Measurements from ENCODE around the gene CNPY4. TPM values are rescaled to one million over a fixed set of nuclear protein-coding genes. Genes with fewer than 3 reads are reported as not detected.
"Not testable (repeated sequence)": the region's sequence is repeated elsewhere in the genome, so short reads cannot be mapped to it uniquely, and the experiment has no call there.

The CNPY4 gene
- total and polyA plus RNA-seq, 2 donors (not counting 3 experiments of a cell fraction or from before 2014, with no cell fraction given): 28.6 to 33.7 TPM

DNA sequence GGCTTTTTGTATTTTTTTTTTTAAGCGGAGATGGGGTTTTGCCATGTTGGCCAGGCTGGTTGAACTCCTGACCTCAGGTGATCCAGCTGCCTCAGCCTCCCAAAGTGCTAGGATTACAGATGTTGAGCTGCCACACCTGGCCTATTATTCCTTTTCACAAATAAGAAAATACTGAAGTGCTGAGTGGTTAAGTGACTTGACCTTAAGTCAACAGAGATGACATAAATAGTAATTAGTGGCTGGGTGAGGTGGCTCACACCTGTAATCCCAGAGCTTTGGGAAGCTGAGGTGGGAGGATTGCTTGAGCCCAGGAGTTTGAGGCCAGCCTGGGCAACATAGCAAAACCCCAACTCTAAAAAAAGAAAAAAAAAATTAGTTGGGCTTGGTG is 10.8 kb downstream of the CNPY4 start:
- intact Hi-C loops (cut with micrococcal nuclease); dilution Hi-C loops (cut with MboI; ENCODE audit: extremely low pct_ligation_motif_present, low sequenced_read_pairs); H3K4me2 ChIP-seq (ENCODE audit: insufficient read depth, low read length); H2AFZ ChIP-seq (ENCODE audit: low read depth, low read length); H3K79me2 ChIP-seq (ENCODE audit: control insufficient read depth, insufficient read depth, low read length); H3K4me3 ChIP-seq (replicated peaks in 1 of 3; ENCODE audit: insufficient read depth in 1 of 3, low read depth in 1 of 3, low read length in 3 of 3); POLR2A ChIA-PET; DNase-seq (ENCODE audit: low read depth, low spot score); H3K9me3 ChIP-seq (replicated peaks; ENCODE audit: control insufficient read depth, insufficient read depth, low read length); H3K27ac ChIP-seq (ENCODE audit: insufficient read depth, low read depth, low read length); BruUV-seq (replicated peaks); H3K36me3 ChIP-seq (ENCODE audit: control insufficient read depth in 2 of 2, extremely low read depth in 1 of 2, insufficient read depth in 2 of 2, low read length in 2 of 2); H3K27me3 ChIP-seq (ENCODE audit: control insufficient read depth in 2 of 2, insufficient read depth in 2 of 2, low read length in 2 of 2); H3K9ac ChIP-seq (replicated peaks; ENCODE audit: extremely low read depth, insufficient read depth, low read length); H3K9me1 ChIP-seq (replicated peaks; ENCODE audit: control insufficient read depth, extremely low read depth, insufficient read depth, low read length); FAIRE-seq; H4K20me1 ChIP-seq (replicated peaks; ENCODE audit: control insufficient read depth, extremely low read depth, insufficient read depth, low read length): not testable (repeated sequence)
- H3K4me1 ChIP-seq (ENCODE audit: control insufficient read depth, extremely low read depth, insufficient read depth, low read length): peaks cover 11% of the 10 kb centered on the region
- CTCF ChIA-PET: interaction anchor here (0.7 to 2.8 kb wide), 18 partner anchors 8 to 151 kb away, joined by 3 to 14 read pairs (median 5); partner anchors contain the start of genes AP4M1, GAL3ST4 and MCM7

DNA sequence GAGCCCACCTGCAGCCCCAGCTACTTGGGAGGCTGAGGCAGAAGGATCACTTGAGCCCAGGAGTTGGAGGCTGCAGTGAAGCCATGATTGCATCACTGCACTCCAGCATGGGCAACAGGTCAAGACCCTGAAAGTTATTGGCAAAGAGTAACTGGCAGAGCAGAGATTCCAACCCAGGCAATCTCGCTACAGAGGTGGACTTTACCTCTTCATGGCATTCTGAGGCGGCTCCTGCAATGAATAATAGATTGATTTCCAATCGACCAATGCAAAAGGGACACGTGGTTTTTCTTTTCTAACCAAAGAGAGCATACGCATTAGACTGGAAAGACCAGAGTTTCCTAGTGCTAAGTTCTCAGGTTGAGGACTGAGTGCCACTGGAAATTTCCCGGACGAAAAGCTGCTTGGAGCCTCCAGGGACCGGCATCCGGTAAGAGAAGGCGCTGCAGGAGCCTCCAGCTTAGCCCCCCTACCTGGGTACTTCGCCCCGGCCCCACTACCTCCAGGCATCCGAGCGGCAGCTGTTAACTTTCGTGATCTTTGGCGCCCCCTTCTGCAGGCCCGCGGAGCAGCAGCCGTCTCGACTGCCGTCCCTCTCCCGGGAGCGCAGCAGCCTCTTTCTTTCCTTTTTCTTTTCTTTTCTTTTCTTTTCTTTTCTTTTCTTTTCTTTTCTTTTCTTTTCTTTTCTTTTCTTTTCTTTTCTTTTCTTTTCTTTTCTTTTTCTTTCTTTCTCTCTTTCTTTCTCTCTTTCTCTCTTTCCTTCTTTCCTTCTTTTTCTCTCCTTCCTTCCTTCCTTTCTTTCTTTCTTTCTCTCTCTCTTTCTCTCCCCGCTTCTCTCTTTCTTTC is 11.4 kb downstream of the CNPY4 start:
- intact Hi-C loops (cut with micrococcal nuclease): no loop called here
- POLR2A ChIA-PET: no interaction called here
- no TSS peak for BruUV-seq (replicated peaks)

More for the DNA sequence above, 11.4 kb downstream of the CNPY4 start:
- CTCF ChIA-PET: interaction anchor here (0.6 to 5.9 kb wide), 29 partner anchors 9 to 277 kb away, joined by 3 to 79 read pairs (median 4); partner anchors contain the start of genes AP4M1, GAL3ST4, LAMTOR4 and MCM7
- H3K9me1 ChIP-seq (replicated peaks; ENCODE audit: control insufficient read depth, extremely low read depth, insufficient read depth, low read length): no peaks in the 10 kb centered on the region
- H3K36me3 ChIP-seq (ENCODE audit: control insufficient read depth in 2 of 2, extremely low read depth in 1 of 2, insufficient read depth in 2 of 2, low read length in 2 of 2): no peaks in the 10 kb centered on the region
- H3K79me2 ChIP-seq (ENCODE audit: control insufficient read depth, insufficient read depth, low read length): no peaks in the 10 kb centered on the region
- peak; percentile 55 for DNase-seq (ENCODE audit: low read depth, low spot score)
- peaks cover 11% of the 10 kb centered on the region for H3K4me1 ChIP-seq (ENCODE audit: control insufficient read depth, extremely low read depth, insufficient read depth, low read length)
- H2AFZ ChIP-seq (ENCODE audit: low read depth, low read length): peak overlapping the region; percentile 46
- H3K9me3 ChIP-seq (replicated peaks; ENCODE audit: control insufficient read depth, insufficient read depth, low read length): no peaks in the 10 kb centered on the region
- no peak overlapping the region for H3K4me2 ChIP-seq (ENCODE audit: insufficient read depth, low read length)
- no peak overlapping the region for H3K4me3 ChIP-seq (replicated peaks in 1 of 3; ENCODE audit: insufficient read depth in 1 of 3, low read depth in 1 of 3, low read length in 3 of 3)
- no peak overlapping the region for H3K27ac ChIP-seq (ENCODE audit: insufficient read depth, low read depth, low read length)
- dilution Hi-C loops (cut with MboI; ENCODE audit: extremely low pct_ligation_motif_present, low sequenced_read_pairs): no loop called here
- no peak overlapping the region for H3K9ac ChIP-seq (replicated peaks; ENCODE audit: extremely low read depth, insufficient read depth, low read length)
- peak; percentile 79 for FAIRE-seq
- TF ChIP-seq, protein P1, sequence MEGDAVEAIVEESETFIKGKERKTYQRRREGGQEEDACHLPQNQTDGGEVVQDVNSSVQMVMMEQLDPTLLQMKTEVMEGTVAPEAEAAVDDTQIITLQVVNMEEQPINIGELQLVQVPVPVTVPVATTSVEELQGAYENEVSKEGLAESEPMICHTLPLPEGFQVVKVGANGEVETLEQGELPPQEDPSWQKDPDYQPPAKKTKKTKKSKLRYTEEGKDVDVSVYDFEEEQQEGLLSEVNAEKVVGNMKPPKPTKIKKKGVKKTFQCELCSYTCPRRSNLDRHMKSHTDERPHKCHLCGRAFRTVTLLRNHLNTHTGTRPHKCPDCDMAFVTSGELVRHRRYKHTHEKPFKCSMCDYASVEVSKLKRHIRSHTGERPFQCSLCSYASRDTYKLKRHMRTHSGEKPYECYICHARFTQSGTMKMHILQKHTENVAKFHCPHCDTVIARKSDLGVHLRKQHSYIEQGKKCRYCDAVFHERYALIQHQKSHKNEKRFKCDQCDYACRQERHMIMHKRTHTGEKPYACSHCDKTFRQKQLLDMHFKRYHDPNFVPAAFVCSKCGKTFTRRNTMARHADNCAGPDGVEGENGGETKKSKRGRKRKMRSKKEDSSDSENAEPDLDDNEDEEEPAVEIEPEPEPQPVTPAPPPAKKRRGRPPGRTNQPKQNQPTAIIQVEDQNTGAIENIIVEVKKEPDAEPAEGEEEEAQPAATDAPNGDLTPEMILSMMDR (IDR thresholded peaks at IDR 0.05; ENCODE audit: extremely low read depth in 1 of 2, insufficient read depth in 1 of 2, low read depth in 1 of 2, low read length in 2 of 2): peak; percentile 61 to 85
- no peak for TF ChIP-seq MYC (IDR thresholded peaks at IDR 0.05; ENCODE audit: low read depth, low read length)
- no peaks in the 10 kb centered on the region for H4K20me1 ChIP-seq (replicated peaks; ENCODE audit: control insufficient read depth, extremely low read depth, insufficient read depth, low read length)
- H3K27me3 ChIP-seq (ENCODE audit: control insufficient read depth in 2 of 2, insufficient read depth in 2 of 2, low read length in 2 of 2): no peaks in the 10 kb centered on the region
